ENCODE measurements around the gene PRIMPOL.

The PRIMPOL gene

GRCh38 chr4:184727430-184727829 is 77.9 kb downstream of the PRIMPOL start:
- H2AK5ac ChIP-seq (ENCODE audit: low read length): no peak overlapping the region
- no peaks in the 10 kb centered on the region for H3K36me3 ChIP-seq (ENCODE audit: control insufficient read depth, insufficient read depth, low read length)
- WGBS (ENCODE audit: extremely low coverage, insufficient coverage, low lambda C conversion rate): no CpG with 5 or more reads among the region's 3 CpGs
- no peak overlapping the region for H3K4me2 ChIP-seq (ENCODE audit: low read length)
- no peak overlapping the region for H4K8ac ChIP-seq (ENCODE audit: low read depth, low read length)
- no peak overlapping the region for H2BK120ac ChIP-seq (ENCODE audit: low read depth, low read length)
- H3K4ac ChIP-seq (ENCODE audit: low read depth, low read length): no peak overlapping the region
- H3K4me3 ChIP-seq (ENCODE audit: low read length): no peak overlapping the region
- H3K23ac ChIP-seq (ENCODE audit: low read length): no peak overlapping the region
- H2BK5ac ChIP-seq (ENCODE audit: low read length): no peak overlapping the region
- H2BK15ac ChIP-seq (replicated peaks; ENCODE audit: low read depth): no peak overlapping the region
- H3K27ac ChIP-seq (ENCODE audit: low read depth, low read length): no peak overlapping the region
- H4K5ac ChIP-seq (ENCODE audit: low read length): no peak overlapping the region
- no peak overlapping the region for H3K56ac ChIP-seq (ENCODE audit: low read length)
- no peaks in the 10 kb centered on the region for H3K27me3 ChIP-seq (ENCODE audit: insufficient read depth, low read length, poor library complexity)
- no peak for DNase-seq
- H3K9ac ChIP-seq (ENCODE audit: low read length): no peak overlapping the region
- H3K18ac ChIP-seq (ENCODE audit: low read length): no peak overlapping the region
- peaks cover 6% of the 10 kb centered on the region for H3K79me1 ChIP-seq (ENCODE audit: low read length)
- no peaks in the 10 kb centered on the region for H3K4me1 ChIP-seq (ENCODE audit: control insufficient read depth, low read depth, low read length)
- H3K79me2 ChIP-seq (ENCODE audit: control insufficient read depth, insufficient read depth, low read length): peaks cover 21% of the 10 kb centered on the region

- H3K27me3 ChIP-seq (ENCODE audit: insufficient read depth, low read length, poor library complexity): no peaks in the 10 kb centered on the region
- no peak overlapping the region for H3K18ac ChIP-seq (ENCODE audit: low read length)
- no peak overlapping the region for H2AK5ac ChIP-seq (ENCODE audit: low read length)
- no peaks in the 10 kb centered on the region for H3K4me1 ChIP-seq (ENCODE audit: control insufficient read depth, low read depth, low read length)
- no peak overlapping the region for H3K9ac ChIP-seq (ENCODE audit: low read length)
- no peak overlapping the region for H3K4ac ChIP-seq (ENCODE audit: low read depth, low read length)
- H3K4me3 ChIP-seq (ENCODE audit: low read length): no peak overlapping the region
- no peak overlapping the region for H4K5ac ChIP-seq (ENCODE audit: low read length)
- no peak for DNase-seq
- no peak overlapping the region for H3K27ac ChIP-seq (ENCODE audit: low read depth, low read length)
- no peaks in the 10 kb centered on the region for H3K36me3 ChIP-seq (ENCODE audit: control insufficient read depth, insufficient read depth, low read length)
- no peak overlapping the region for H3K23ac ChIP-seq (ENCODE audit: low read length)
- H3K56ac ChIP-seq (ENCODE audit: low read length): no peak overlapping the region
- H2BK5ac ChIP-seq (ENCODE audit: low read length): no peak overlapping the region
- H2BK15ac ChIP-seq (replicated peaks; ENCODE audit: low read depth): no peak overlapping the region
- H3K79me2 ChIP-seq (ENCODE audit: control insufficient read depth, insufficient read depth, low read length): peaks cover 32% of the 10 kb centered on the region
- no peak overlapping the region for H3K4me2 ChIP-seq (ENCODE audit: low read length)
- H2BK120ac ChIP-seq (ENCODE audit: low read depth, low read length): no peak overlapping the region
- H4K8ac ChIP-seq (ENCODE audit: low read depth, low read length): no peak overlapping the region
- no CpG with 5 or more reads among the region's 2 CpGs for WGBS (ENCODE audit: extremely low coverage, insufficient coverage, low lambda C conversion rate)
- H3K79me1 ChIP-seq (ENCODE audit: low read length): peaks cover 8% of the 10 kb centered on the region
These were observed 79.3 kb downstream of the PRIMPOL start for GRCh38 chr4:184728858-184729257.

- Histone ChIP-seq H2BK15ac (replicated peaks; ENCODE audit: low read depth) (no peak overlapping the region), H3K23ac (ENCODE audit: low read length) (no peak overlapping the region), H3K79me1 (ENCODE audit: low read length) (peaks cover 8% of the 10 kb centered on the region), H3K9ac (ENCODE audit: low read length) (no peak overlapping the region), H3K4me2 (ENCODE audit: low read length) (no peak overlapping the region), H2BK5ac (ENCODE audit: low read length) (no peak overlapping the region), H4K8ac (ENCODE audit: low read depth, low read length) (no peak overlapping the region), H4K5ac (ENCODE audit: low read length) (no peak overlapping the region), H3K27ac (ENCODE audit: low read depth, low read length) (no peak overlapping the region), H3K27me3 (ENCODE audit: insufficient read depth, low read length, poor library complexity) (no peaks in the 10 kb centered on the region), H3K4me3 (ENCODE audit: low read length) (no peak overlapping the region), H3K56ac (ENCODE audit: low read length) (no peak overlapping the region), H3K36me3 (ENCODE audit: control insufficient read depth, insufficient read depth, low read length) (no peaks in the 10 kb centered on the region), H3K18ac (ENCODE audit: low read length) (no peak overlapping the region), H2BK120ac (ENCODE audit: low read depth, low read length) (no peak overlapping the region), H3K79me2 (ENCODE audit: control insufficient read depth, insufficient read depth, low read length) (peaks cover 32% of the 10 kb centered on the region), H3K4me1 (ENCODE audit: control insufficient read depth, low read depth, low read length) (no peaks in the 10 kb centered on the region), H2AK5ac (ENCODE audit: low read length) (no peak overlapping the region), H3K4ac (ENCODE audit: low read depth, low read length) (no peak overlapping the region)
- WGBS (ENCODE audit: extremely low coverage, insufficient coverage, low lambda C conversion rate): no CpG with 5 or more reads among the region's 5 CpGs
- DNase-seq: no peak
These were observed 80.4 kb downstream of the PRIMPOL start for GRCh38 chr4:184729946-184730345.

- Histone ChIP-seq H3K4me1 (ENCODE audit: control insufficient read depth, low read depth, low read length) (no peaks in the 10 kb centered on the region), H3K9ac (ENCODE audit: low read length) (peak overlapping the region; percentile 10), H3K36me3 (ENCODE audit: control insufficient read depth, insufficient read depth, low read length) (no peaks in the 10 kb centered on the region), H3K27me3 (ENCODE audit: insufficient read depth, low read length, poor library complexity) (no peaks in the 10 kb centered on the region), H3K4ac (ENCODE audit: low read depth, low read length) (no peak overlapping the region), H3K4me2 (ENCODE audit: low read length) (no peak overlapping the region), H3K56ac (ENCODE audit: low read length) (no peak overlapping the region), H2BK5ac (ENCODE audit: low read length) (no peak overlapping the region), H2BK120ac (ENCODE audit: low read depth, low read length) (no peak overlapping the region), H2AK5ac (ENCODE audit: low read length) (no peak overlapping the region), H3K79me2 (ENCODE audit: control insufficient read depth, insufficient read depth, low read length) (peaks cover 32% of the 10 kb centered on the region), H3K4me3 (ENCODE audit: low read length) (no peak overlapping the region), H3K79me1 (ENCODE audit: low read length) (peaks cover 8% of the 10 kb centered on the region), H4K5ac (ENCODE audit: low read length) (no peak overlapping the region), H4K8ac (ENCODE audit: low read depth, low read length) (no peak overlapping the region), H2BK15ac (replicated peaks; ENCODE audit: low read depth) (no peak overlapping the region), H3K27ac (ENCODE audit: low read depth, low read length) (no peak overlapping the region), H3K18ac (ENCODE audit: low read length) (no peak overlapping the region), H3K23ac (ENCODE audit: low read length) (no peak overlapping the region)
- WGBS (ENCODE audit: extremely low coverage, insufficient coverage, low lambda C conversion rate): no CpG with 5 or more reads among the region's 6 CpGs
- DNase-seq: no peak
These were observed 81.5 kb downstream of the PRIMPOL start for GRCh38 chr4:184731056-184731455.

- no peak overlapping the region for H3K56ac ChIP-seq (ENCODE audit: low read length)
- H3K79me1 ChIP-seq (ENCODE audit: low read length): peaks cover 8% of the 10 kb centered on the region
- H3K9ac ChIP-seq (ENCODE audit: low read length): peak overlapping the region; percentile 93
- H3K4me2 ChIP-seq (ENCODE audit: low read length): no peak overlapping the region
- H4K5ac ChIP-seq (ENCODE audit: low read length): no peak overlapping the region
- no CpG with 5 or more reads among the region's 4 CpGs for WGBS (ENCODE audit: extremely low coverage, insufficient coverage, low lambda C conversion rate)
- H2BK15ac ChIP-seq (replicated peaks; ENCODE audit: low read depth): no peak overlapping the region
- no peaks in the 10 kb centered on the region for H3K27me3 ChIP-seq (ENCODE audit: insufficient read depth, low read length, poor library complexity)
- no peak overlapping the region for H3K23ac ChIP-seq (ENCODE audit: low read length)
- no peak overlapping the region for H4K8ac ChIP-seq (ENCODE audit: low read depth, low read length)
- no peaks in the 10 kb centered on the region for H3K4me1 ChIP-seq (ENCODE audit: control insufficient read depth, low read depth, low read length)
- no peaks in the 10 kb centered on the region for H3K36me3 ChIP-seq (ENCODE audit: control insufficient read depth, insufficient read depth, low read length)
- no peak overlapping the region for H2AK5ac ChIP-seq (ENCODE audit: low read length)
- no peak overlapping the region for H3K4ac ChIP-seq (ENCODE audit: low read depth, low read length)
- no peak overlapping the region for H2BK5ac ChIP-seq (ENCODE audit: low read length)
- peaks cover 32% of the 10 kb centered on the region for H3K79me2 ChIP-seq (ENCODE audit: control insufficient read depth, insufficient read depth, low read length)
- no peak overlapping the region for H3K27ac ChIP-seq (ENCODE audit: low read depth, low read length)
- no peak for DNase-seq
- no peak overlapping the region for H2BK120ac ChIP-seq (ENCODE audit: low read depth, low read length)
- H3K4me3 ChIP-seq (ENCODE audit: low read length): no peak overlapping the region
- H3K18ac ChIP-seq (ENCODE audit: low read length): no peak overlapping the region
These were observed 82.6 kb downstream of the PRIMPOL start for GRCh38 chr4:184732126-184732525.
